ENCODE measurements around the gene RHBG.

Gene RHBG

GRCh38 chr1:156424806-156425432 lies 55.9 kb downstream of the RHBG start:
- no peak for DNase-seq (ENCODE audit: low read depth, low spot score)

- no peak for DNase-seq (ENCODE audit: low read depth, low spot score)
Measured at GRCh38 chr1:156425943-156426342, 56.9 kb downstream of the RHBG start.

- DNase-seq (ENCODE audit: low read depth, low spot score) = no peak
Measured at GRCh38 chr1:156427957-156428356, 58.9 kb downstream of the RHBG start.

GRCh38 chr1:156428746-156429288 lies 59.8 kb downstream of the RHBG start:
- DNase-seq (ENCODE audit: low read depth, low spot score) = no peak

- DNase-seq (ENCODE audit: low read depth, low spot score) = no peak
Measured at GRCh38 chr1:156429313-156430060, 60.5 kb downstream of the RHBG start.

GRCh38 chr1:156430303-156430702 lies 61.3 kb downstream of the RHBG start:
- DNase-seq (ENCODE audit: low read depth, low spot score) = no peak

- DNase-seq (ENCODE audit: low read depth, low spot score) = no peak
Measured at GRCh38 chr1:156430866-156431265, 61.9 kb downstream of the RHBG start.

GRCh38 chr1:156431366-156431765 lies 62.4 kb downstream of the RHBG start:
- no peak for DNase-seq (ENCODE audit: low read depth, low spot score)

- DNase-seq (ENCODE audit: low read depth, low spot score) = no peak
Measured at GRCh38 chr1:156431769-156432668, 63.0 kb downstream of the RHBG start.

GRCh38 chr1:156432669-156433018 lies 63.6 kb downstream of the RHBG start:
- DNase-seq (ENCODE audit: low read depth, low spot score) = no peak

- no peak for DNase-seq (ENCODE audit: low read depth, low spot score)
Measured at GRCh38 chr1:156433032-156433431, 64.0 kb downstream of the RHBG start.

GRCh38 chr1:156433602-156434001 lies 64.6 kb downstream of the RHBG start:
- DNase-seq (ENCODE audit: low read depth, low spot score) = no peak

All from ELF-1 (cell line).